LoVo (cell line): ENCODE results near the gene VWCE.
"Not testable (repeated sequence)": the region's sequence is repeated elsewhere in the genome, so short reads cannot be mapped to it uniquely, and the experiment has no call there.

Source experiments
- DNase-seq: peaks from one replicate; pipeline ENCODE4 v3.0.0-alpha.2; 2016; ENCODE audit warnings: low spot score

VWCE gene

GRCh38 chr11:61252332-61252731, 42.8 kb downstream of the VWCE start:
- not testable (repeated sequence) for DNase-seq

GRCh38 chr11:61250796-61251765, 44.0 kb downstream of the VWCE start:
- not testable (repeated sequence) for DNase-seq

GRCh38 chr11:61249201-61249600, 45.9 kb downstream of the VWCE start:
- not testable (repeated sequence) for DNase-seq

GRCh38 chr11:61248071-61248470, 47.0 kb downstream of the VWCE start:
- DNase-seq, result not testable (repeated sequence)

- DNase-seq, result not testable (repeated sequence)
These were observed 49.7 kb downstream of the VWCE start for GRCh38 chr11:61245284-61245964.

GRCh38 chr11:61241526-61241925, 53.6 kb downstream of the VWCE start:
- DNase-seq, result not testable (repeated sequence)

- DNase-seq, result not testable (repeated sequence)
These were observed 54.2 kb downstream of the VWCE start, which contains the start of gene PGA5 for GRCh38 chr11:61240875-61241274. PGA5 (plus strand) TSS chr11:61241175; CDS start chr11:61241227, 52 bp downstream.

- DNase-seq, result not testable (repeated sequence)
These were observed 54.8 kb downstream of the VWCE start for GRCh38 chr11:61240288-61240687.

GRCh38 chr11:61237130-61237529, 58.0 kb downstream of the VWCE start:
- not testable (repeated sequence) for DNase-seq

- DNase-seq, result not testable (repeated sequence)
These were observed 62.5 kb downstream of the VWCE start for GRCh38 chr11:61232548-61233145.

- DNase-seq, result not testable (repeated sequence)
These were observed 63.5 kb downstream of the VWCE start for GRCh38 chr11:61231585-61231984.

GRCh38 chr11:61231033-61231432, 64.1 kb downstream of the VWCE start:
- not testable (repeated sequence) for DNase-seq

GRCh38 chr11:61229458-61229857, 65.7 kb downstream of the VWCE start:
- DNase-seq, result not testable (repeated sequence)

- DNase-seq, result not testable (repeated sequence)
These were observed 68.5 kb downstream of the VWCE start for GRCh38 chr11:61226457-61227137.

GRCh38 chr11:61222692-61223091, 72.4 kb downstream of the VWCE start:
- not testable (repeated sequence) for DNase-seq

- not testable (repeated sequence) for DNase-seq
These were observed 73.1 kb downstream of the VWCE start, which contains the start of gene PGA4 for GRCh38 chr11:61222047-61222446. PGA4 (plus strand) TSS chr11:61222347; CDS start chr11:61222401, 54 bp downstream.

- DNase-seq, result not testable (repeated sequence)
These were observed 76.1 kb downstream of the VWCE start for GRCh38 chr11:61219016-61219415.

GRCh38 chr11:61218306-61218705, 76.8 kb downstream of the VWCE start:
- DNase-seq, result not testable (repeated sequence)

- not testable (repeated sequence) for DNase-seq
These were observed 81.3 kb downstream of the VWCE start for GRCh38 chr11:61213711-61214324.

GRCh38 chr11:61212202-61212601, 82.9 kb downstream of the VWCE start:
- DNase-seq, result not testable (repeated sequence)
